Epithelial cell of prostate (primary cell): Measurements from ENCODE around the gene MMP19.
"Not testable (repeated sequence)": the region's sequence is repeated elsewhere in the genome, so short reads cannot be mapped to it uniquely, and the experiment has no call there.

Experiments
- DNase-seq: peaks from one replicate; pipeline ENCODE4 v3.0.0-alpha.2; 2011; ENCODE audit warnings: low read depth, low spot score
- H3K27ac ChIP-seq: fragments of 450-650 bp; 2 replicates; pipeline ENCODE4 v1.5.1; 2017; ENCODE audit warnings: mild to moderate bottlenecking

Gene MMP19

DNA sequence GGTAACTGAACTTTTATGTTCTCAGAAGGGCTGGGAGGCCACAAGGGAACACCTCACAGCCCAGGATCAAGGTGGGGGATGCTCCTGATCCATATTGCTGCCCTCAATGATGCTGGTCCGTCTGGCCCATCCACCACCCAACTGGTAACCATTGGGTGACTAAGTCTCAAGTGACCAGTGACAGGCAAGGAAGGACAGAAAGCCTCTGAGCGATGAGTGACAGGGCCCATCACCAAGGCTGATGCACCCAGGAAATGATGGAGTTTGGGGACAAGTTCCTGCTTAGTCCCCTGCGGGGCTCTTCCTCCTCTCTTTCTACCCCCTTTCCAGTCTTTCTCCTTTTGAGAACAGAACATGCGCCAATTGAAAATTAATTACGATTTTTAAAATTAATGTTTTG is 2.6 kb upstream of the MMP19 start:
- no peak for DNase-seq
- H3K27ac ChIP-seq, result no peak overlapping the region

DNA sequence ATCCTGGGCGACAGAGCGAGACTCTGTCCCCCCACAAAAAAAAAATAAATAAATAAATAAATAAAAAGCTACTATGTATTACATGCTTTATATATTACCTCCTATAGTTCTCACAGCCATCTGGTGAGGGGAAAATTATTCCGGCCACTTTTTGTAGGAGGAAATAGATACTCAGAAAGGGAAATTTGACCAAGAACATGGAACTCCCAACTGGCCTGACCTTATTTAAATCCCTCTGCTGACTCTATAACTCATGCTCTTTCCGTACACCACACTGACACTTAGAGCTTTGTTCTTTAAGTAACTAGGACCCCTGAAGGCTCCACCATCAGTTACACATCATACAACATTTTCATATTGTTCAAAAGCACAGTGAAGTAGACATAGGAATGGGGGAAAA is 2.2 kb upstream of the MMP19 start:
- DNase-seq, result no peak
- no peak overlapping the region for H3K27ac ChIP-seq

DNA sequence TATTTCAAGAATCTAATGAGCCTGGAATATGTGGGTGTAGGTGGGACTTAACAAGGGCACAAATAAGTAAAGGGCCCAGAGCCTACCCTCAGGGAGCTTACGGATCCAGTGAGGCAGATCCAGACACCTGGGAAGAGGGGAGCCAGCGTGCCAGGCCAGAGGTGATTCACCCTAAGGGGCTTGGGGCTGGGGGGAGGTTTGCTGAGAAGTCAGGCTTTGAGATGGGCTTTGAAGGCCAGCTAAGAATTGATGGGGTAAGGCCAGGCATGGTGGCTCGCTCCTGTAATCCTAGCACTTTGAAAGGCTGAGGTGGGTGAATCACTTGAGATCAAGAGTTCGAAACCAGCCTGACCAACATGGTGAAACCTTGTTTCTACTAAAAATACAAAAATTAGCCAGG is 695 bp upstream of the MMP19 start:
- no peak for DNase-seq
- no peak overlapping the region for H3K27ac ChIP-seq

DNA sequence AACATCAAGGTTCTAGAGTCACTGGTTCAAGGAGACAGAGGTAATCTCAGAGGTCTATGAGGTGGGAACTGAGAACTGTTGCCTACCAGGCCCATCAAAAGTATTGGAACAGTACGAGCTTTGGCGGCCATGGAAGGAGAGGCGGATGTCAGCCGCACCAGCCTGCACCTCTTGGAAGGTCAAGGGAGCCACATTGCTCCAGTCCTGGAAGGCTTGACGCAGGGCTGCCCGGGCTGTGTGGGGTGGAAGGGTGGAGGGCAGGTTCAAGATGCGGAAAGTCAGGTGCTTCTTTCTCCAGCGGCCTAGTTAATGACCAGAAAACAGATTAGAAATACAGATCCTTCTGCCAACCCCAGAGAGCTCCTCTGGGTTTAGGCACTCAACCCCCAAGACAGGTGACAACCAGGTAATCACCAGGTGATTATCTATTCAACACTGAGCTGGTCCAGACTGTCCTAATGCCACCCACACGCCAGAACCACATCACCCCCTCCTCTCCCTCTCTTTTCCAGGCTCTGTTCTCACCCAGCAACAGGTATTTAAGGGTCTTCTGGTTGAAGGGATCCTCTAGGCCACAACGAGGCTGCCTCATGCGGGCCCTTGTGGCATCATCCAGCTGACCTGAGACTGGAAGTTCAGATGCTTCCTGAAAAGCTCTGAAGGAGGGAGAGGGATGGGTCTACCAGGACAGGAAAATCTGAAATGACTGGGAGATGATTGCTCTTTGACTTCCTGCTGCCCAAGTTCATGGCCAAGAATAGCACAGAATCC is 2.0 kb downstream of the MMP19 start:
- H3K27ac ChIP-seq, result no peak overlapping the region
- no peak for DNase-seq

DNA sequence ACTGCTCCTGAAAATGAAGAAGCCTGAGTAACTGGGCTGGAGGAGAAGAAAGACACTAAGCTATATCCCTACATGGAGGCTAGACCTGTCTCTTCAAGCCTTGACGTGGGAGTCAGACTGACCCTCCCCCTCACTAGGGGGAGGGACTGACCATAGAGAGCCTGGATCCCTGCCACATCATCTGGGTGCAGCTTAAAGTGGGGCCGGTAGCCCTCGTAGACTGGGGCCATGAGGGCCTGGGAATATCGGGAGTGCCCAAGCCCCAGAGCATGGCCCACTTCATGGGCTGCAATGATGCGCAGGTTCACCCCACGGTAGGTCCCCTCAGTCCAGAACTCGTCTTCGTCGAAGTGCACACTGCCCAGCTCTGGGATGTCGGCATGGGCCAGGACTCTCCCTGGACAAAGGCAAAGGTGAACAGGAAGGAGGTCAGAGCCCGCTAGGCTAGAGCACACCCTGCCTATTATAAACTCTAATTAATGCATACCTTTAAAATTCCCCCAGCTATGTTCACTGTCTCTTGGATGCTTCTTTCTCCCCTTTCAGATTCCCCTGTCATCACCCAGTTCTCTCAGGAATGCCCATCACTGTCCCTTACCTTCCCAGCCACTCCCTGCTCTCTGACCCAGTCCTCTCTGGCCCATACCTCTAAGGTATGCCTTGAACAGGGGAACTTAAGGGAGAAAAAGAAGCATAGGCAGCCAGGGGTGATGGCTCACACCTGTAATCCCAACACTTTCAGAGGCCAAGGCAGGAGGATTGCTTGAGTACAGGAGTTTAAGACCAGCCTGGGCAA is 3.2 kb downstream of the MMP19 start:
- DNase-seq, result no peak
- no peak overlapping the region for H3K27ac ChIP-seq

DNA sequence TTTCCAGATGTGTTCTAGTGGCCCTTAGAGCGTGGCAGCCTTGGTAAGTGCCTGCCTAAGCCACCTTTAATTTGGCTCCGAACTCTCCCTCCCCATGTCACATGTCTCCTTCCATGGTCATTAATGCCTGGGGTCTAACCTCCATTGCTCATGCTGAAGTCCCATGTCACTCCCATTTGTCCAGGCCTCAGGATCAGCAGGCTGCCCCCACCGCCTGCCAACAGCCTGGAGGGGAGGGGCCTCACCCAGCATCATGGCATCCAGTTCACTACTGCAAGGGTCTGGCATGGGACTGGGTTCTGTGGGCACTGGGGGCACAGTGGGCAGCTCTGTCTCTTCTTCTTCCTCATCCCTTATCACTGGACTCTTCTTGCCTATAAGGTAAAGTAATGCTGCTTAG is 4.4 kb downstream of the MMP19 start:
- DNase-seq, result no peak
- no peak overlapping the region for H3K27ac ChIP-seq

DNA sequence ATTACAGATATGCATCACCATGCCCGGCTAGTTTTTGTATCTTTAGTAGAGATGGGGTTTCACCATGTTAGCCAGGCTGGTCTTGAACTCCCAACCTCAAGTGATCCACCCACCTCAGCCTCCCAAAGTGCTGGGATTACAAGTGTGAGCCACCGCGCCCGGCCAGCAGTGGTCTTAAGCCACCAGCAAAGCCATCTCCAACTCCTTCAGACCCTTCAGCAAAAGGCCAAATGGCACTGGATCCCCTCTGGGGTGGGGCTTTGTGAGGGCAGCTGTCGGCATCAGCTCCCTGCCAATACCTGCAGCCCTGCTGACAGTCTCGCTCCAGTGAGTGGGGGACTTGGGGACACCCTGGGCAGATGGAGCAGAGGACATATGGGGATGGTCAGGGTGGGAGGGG is 8.3 kb downstream of the MMP19 start:
- DNase-seq, H3K27ac ChIP-seq: not testable (repeated sequence)

DNA sequence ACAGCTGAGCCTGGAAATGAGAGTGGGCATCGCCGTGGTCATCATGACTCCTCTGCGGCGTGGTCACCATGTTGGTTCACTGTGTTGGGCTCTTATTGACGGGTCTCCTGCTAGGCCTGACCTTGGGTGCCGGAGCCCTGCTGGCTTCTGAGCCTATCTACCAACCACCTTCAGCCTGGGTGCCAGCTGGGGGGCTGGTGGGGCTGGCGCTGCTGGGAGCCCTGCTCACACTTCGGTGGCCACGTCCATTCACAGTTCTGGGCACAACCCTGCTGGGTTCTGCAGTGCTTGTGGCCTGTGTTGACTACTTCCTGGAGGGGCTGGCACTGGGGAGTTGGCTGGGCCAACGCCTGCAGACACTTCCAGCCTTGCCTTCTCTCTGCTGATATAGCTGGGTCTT is 9.7 kb downstream of the MMP19 start:
- no peak overlapping the region for H3K27ac ChIP-seq
- no peak for DNase-seq

DNA sequence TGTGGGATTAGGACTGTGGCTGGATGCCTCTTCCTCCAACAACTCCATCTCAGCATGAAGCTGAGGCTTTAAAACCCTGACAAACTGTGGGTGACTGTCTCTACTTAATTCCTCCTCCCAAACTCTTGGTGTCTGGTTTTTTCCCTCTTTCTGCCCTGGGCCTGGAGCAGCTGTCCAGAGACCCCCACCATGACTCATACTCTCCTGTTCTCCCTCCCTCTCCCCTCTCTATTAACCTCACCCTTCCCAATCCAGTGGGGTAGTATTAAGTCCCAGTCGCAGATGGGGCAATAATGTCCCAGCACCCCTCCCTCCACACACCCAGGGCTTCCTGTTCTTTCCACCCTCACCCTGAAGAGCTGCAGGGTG is 11.3 kb downstream of the MMP19 start:
- no peak for DNase-seq
- peak overlapping the region; percentile 67 for H3K27ac ChIP-seq

DNA sequence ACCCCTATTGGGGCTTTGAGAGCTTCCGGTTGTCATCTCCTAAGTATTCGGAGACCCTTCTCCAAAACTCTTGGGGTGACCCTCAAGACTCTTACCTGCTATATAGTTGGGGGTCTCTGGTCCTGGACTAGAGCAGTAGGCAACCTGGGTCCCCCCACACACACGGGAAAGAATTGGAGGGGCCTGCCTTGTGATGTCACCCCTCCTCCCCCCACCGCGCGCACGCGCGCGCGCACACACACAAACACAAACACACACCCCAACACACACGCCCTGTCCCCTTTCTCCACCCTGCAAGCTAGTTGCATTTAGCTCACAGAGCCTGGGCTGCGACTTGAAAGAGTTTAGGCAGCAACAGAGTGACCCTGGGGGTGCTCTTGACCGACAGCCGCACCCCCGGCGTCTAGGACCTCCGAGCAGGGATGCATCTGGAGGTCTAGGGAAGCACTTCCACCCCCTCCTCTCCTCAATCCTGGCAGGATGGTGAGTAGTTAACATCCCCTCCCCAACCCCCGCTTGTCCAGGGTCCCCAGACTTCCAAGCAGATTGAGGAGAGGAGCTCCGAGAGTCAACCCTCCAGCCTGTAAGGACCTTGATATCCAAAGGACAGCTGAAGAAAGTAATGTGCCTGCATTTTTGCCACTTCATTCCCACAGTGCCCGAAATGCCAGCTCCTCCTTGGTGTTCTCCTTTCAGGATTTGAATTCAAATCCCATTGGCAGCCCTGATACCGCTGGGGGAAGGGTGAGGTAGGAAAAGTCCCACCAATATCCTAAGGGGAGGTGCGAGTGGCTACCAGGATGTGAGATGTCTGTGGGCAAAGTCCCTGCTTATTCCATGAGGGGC is 11.9 kb downstream of the MMP19 start:
- no peak for DNase-seq
- peak overlapping the region; percentile 67 for H3K27ac ChIP-seq

DNA sequence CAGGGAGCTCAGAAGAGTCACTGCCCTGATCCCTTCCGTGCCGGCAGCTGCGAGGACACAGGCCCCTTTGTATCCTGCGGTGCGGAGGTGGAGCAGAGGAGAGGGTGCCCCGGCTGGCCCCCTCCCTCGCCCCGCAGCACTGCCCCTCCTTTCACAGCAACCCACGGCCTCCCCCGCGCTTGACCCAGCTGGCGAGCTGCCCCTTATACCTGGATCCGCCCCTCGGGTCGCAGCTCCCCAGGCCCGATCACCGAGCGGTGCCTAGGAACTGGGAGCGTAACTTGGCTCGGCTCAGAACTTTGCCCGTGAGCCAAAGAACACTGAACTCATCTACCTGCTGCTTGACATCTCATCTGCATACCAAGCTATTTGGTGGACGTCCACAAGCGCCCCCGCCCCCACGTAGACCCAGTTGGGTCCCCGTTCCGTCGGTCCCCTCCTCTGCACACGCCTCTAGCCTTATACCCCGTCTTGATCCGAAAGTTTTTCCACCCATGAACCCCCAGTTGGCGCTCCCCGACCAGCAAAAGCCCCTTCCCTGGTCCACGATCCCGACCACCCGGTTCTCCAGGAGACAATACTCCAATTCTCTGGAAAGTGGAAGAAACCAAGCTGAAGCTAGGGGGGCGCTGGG is 12.7 kb downstream of the MMP19 start:
- H3K27ac ChIP-seq, result peak overlapping the region; percentile 67
- DNase-seq, result no peak

DNA sequence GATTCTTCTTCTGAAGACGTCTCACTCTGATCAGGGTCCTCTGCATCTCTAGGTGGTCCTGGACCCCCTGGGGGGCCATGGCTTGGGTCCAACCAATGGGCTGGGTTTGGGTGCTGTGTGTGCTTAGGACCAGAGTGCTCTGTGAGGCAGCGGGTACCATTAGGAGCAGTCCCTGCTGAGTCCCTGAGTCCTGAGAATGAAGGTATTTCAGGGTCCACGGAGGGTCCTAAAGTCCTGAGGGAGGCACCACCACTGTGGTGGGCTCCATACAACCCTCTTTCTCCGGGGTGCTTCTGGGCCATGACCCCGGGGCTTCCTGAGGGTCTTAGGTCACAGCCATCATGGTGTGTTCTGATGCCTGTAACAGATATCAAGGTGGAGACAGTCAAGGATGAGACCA is 14.4 kb downstream of the MMP19 start:
- H3K27ac ChIP-seq, result peak overlapping the region; percentile 67
- DNase-seq, result no peak

DNA sequence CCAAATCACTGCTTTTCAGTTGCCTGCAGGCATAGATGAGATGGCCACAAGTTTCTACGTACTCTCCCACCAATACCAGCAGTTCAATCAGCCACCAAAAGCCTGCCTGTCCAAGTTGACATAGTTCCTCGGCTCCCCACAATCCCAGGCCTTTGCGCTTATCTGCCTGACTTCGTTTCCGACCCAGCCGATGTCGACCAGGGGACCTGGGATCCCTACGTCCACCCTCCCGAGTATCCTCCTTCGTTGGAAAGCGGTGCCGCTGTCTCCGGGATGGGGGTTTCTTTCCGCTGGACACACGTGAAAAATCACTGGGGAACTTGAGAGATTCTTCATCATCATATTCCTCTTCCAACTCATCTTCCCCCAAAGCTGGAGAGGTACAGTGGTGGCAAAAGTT is 14.9 kb downstream of the MMP19 start:
- H3K27ac ChIP-seq, result no peak overlapping the region
- DNase-seq, result no peak

DNA sequence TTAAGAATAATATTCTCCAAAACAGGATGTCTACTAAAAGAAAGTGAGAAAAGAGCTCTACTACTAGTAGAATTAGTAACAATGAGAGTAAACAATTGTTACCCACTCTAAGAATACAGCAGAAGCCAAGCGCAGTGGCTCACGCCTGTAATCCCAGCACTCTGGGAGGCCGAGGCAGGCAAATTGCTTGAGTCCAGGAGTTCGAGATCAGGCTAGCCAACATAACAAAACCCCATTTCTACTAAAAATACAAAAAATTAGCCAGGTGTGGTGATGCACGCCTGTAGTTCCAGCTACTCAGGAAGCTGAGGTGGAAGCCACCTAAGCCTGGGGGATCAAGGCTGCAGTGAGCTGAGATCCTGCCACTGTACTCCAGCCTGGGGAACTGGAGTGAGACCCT is 18.0 kb downstream of the MMP19 start:
- DNase-seq, result no peak
- H3K27ac ChIP-seq, result no peak overlapping the region

DNA sequence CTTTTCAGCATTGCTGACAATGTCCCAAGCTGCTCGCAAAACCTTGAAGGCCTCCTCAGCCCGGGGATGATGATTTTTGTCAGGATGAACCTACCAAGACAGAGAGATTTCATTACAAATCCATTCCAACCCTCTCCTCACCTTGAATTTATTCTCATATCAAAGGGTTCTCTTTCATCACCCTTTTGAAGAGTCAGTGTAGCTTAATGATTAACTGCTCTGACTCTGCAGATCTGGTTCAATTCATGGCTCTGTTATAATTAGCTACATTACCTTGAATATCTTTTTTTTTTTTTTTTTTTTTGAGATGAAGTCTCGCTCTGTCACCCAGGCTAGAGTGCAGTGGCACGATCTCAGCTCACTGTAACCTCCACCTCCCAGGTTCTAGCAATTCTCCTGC is 19.3 kb downstream of the MMP19 start:
- peak overlapping the region; percentile 16 for H3K27ac ChIP-seq
- no peak for DNase-seq

DNA sequence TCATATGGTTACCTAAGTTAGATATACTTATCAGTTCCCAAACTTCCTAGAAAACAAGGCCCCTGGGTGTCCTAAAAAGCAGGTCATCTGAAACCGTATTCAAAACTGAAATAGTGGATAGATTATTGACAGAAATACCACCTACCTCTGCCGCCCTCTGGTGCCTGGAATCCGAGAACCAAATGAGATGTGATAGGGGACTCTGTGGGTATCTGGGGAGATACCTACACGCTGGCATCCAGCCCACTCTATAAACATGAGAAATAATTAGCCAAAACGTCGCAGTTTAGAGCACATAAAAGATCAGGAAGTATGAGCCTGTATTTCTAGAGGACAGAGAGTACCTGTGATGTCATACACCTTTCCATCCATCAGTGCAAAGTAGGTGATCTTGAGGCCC is 20.5 kb downstream of the MMP19 start:
- no peak for DNase-seq
- peak overlapping the region; percentile 1 for H3K27ac ChIP-seq

DNA sequence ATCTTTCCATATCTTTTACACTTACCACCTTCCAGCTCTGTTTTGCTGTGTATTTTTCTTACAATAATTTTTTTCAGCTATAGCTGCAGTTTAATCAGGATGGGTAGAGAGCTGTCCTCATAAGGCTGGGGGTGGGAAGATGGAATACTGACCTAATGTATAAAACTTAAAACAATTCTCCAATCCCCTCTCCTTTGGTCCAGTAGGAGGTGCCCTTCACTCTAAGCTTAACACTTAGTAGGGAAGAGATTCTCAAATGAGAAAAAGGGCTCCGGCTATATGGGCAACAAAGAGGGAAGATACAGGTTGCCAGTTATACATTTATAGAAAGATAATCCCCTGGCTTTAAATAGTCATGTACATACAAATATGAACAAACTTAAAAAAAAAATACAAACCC is 22.1 kb downstream of the MMP19 start:
- DNase-seq, result no peak
- H3K27ac ChIP-seq, result no peak overlapping the region

DNA sequence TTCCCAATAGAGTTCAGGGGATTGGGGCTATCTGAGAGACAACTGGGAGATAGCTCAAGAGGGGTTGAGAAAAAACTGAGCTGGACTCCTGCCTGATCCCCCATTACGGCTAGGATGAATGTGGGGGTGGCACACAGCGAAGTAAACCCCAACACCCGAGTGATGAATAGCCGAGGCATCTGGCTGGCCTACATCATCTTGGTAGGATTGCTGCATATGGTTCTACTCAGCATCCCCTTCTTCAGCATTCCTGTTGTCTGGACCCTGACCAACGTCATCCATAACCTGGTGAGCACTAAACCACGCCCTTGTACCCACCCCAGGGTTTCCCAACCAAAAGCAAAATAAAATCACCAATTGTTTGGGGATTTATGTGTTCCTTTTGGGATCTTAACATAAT is 23.9 kb downstream of the MMP19 start:
- peak overlapping the region; percentile 76 for H3K27ac ChIP-seq
- no peak for DNase-seq

DNA sequence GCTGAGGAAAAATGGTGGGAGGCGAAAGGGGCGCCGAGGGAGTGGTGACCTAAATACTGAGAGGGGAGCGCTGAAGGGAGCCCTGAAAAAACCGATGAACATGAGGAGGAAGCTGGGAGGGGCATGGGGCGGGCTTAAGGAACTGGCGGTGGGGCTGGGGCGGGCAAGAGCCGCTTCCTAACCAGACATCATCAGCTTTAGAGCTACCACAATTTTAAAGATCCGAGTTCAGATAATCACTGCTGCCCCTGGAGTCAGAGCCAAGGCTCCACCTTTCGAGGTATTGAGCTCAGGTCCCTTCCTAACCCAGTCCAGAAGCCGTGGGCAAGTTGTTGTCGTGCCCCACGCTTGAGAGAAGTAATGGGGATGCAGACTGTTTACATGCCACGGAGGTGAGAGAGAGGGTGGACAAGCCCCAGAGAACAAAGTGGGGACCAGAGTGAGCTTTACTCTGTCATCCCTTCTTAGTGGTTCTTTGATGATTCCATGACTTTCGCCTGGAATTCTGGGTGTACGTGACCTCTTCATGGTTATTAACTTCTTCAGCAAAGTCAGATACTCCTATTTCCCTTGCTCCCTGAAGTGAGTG is 24.5 kb downstream of the MMP19 start:
- DNase-seq, result no peak
- H3K27ac ChIP-seq, result peak overlapping the region; percentile 76
